ENCODE measurements around the gene ENG.

Gene ENG

DNA sequence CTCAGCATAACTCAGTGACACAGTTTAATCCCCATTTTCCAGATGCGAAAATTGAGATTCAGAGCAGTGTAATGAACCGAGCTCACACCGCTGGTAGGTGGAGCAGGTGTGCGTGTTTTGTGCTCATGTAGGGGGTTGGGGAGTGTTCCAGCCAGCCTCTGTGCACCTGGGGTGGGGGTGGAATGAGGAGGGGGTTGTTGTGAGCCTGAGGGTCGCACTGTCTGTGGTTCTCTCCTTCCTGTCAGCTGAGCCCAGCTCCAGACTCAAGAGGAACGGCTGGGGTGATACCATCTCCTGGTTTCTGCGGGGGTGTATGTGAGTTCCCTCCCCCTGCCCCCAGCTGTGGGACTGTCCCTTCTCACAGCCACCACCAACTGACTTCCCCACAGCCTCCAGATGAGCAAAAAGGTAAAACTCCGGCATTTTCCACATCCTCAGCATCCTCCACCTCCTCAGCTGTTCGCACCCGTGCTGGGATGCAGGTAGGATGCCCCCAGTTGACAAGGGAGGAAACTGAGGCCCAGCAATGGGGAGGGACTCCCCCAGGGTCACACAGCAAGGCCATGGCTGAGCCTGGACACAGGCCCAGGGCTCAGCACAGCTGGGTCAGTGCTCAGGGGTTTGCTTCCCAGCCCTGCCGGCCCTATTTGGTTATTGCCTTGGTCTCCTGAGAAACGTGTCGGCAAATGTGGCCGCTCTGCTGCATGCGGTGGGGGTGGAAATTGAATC, 78.1 kb downstream of the ENG start:
- DNase-seq (ENCODE audit: low spot score) = no peak

DNA sequence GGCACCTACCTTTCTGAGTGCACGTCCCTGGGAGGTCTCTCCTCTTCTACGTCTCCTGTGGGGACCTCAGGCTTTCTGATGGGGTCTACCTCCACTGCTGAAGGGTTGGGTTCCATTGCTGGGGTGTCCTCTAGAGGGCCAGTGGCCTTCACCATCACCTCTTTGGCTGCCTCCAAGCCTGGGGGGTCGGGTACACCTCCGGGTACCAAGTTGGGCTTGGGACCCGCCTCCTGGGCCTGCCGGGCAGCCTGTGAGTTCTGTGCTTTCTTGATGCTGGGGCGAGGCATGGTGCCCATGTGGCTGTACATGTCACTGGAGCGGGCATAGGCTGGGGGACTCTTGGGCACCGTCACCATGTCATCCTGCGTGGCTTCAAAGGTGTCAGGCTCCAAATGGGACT, 80.5 kb downstream of the ENG start:
- no peak for DNase-seq (ENCODE audit: low spot score)

DNA sequence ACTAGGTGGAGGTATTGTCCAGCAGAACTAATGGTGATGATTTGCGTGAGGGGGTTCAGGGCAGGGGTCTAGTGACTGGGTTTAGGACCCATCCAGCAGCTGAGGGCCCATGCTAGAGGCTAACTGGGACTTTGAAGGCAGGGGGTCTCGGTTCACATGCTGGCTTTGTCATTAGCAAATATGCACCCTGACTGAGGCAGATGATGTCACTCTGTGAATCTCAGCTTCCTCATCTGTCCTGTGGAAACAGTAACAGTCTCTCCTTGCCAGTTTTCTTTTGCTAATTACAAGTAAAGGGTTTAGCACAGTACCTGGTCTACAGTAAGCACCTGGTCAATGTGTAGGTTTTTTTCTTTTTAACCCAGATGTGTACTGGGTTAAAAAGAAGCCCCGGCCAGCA, 81.2 kb downstream of the ENG start:
- no peak for DNase-seq (ENCODE audit: low spot score)

DNA sequence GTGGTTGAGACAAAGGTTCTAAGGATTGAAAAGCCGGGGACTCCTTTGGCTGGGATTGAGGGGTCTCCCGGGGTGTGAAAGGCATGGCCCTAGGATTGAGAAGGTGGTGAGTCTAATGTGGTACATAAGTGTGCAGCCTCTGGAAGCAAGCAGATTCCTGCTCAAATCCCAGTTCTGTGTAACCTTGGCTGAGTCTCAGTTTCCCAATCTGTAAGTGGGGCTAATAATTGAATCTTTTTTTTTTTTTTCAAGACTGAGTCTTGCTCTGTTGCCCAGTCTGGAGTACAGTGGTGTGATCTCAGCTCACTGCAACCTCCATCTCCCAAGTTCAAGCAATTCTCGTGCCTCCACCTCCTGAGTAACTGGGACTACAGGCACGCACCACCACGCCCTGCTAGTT, 81.9 kb downstream of the ENG start:
- DNase-seq (ENCODE audit: low spot score) = no peak

DNA sequence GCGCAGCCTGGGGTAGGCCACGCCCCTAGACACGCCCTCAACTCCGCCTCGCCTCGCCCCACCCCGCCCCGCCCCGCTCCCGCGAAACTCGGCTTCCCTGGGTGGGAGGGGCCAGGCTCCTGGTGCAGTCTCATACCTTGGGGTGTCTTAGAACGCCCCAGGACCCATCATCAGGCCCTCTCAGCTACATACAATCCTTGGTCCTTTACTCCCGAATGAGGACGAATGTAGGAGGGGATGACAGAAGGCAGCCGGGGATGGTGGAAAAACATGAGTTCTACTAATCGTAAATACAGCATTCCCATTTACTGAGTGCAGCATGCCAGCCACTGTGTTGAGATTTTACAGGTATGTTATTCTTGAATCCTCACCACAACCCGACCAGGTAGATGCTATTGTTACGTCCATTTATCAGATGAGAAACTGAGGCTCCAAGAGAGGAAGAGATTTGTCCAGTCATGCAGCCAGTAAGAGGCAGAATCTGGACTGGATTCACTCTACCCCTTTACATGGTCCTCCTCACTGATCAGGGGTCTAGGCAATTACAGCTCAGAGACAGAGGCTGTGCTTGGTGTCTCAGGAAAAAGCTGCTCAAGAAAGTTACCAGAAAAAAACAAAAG, 82.8 kb downstream of the ENG start:
- DNase-seq (ENCODE audit: low spot score) = no peak

DNA sequence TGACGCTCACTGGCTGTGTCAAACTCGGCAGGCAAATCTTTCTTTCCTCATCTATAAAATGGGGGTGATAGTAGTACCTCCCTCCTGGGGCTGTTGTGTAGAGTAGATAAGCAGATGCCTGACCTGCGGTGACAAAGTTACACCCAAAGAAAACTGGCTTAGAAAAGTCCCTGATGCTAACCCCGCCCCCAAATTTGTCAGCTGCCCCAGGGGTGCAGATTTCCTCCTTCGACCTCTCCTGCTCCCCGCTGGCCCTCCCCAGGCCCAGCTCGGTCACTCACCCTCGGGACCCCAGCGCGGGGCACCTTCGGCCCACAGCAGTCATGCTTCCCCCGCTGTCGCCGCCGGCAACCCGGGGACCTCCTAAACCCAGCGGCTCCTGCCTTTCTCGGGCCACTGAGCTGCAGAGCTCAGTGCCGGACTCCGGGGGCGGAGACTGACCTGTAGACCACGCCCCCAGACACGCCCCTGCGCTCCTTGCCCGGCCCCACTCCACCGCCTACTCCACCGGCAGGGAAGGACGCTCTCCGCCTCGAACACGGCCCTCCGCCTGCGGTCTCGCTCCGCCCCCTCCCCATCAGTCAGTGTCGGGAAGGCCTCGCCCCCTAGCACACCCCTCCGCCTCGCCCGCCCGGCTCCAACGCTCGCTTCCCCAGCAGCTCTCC, 83.4 kb downstream of the ENG start:
- DNase-seq (ENCODE audit: low spot score) = peak; percentile 98

DNA sequence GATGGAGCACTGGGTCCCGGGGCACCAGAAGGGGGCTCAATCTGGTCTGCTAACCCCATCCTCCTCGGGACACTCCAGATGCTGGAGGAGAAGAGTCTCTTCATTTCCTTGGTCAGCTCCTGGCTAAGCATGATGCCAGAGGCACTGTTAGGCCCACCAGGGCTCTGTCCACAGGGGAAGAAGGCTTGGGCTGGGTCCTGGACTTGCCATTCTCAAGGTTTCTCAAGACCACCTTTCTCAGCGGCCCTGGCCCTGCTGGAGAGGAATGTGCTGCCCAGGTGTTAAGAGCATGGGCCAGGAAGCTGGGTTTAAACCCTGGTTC, 83.9 kb downstream of the ENG start:
- DNase-seq (ENCODE audit: low spot score) = no peak

DNA sequence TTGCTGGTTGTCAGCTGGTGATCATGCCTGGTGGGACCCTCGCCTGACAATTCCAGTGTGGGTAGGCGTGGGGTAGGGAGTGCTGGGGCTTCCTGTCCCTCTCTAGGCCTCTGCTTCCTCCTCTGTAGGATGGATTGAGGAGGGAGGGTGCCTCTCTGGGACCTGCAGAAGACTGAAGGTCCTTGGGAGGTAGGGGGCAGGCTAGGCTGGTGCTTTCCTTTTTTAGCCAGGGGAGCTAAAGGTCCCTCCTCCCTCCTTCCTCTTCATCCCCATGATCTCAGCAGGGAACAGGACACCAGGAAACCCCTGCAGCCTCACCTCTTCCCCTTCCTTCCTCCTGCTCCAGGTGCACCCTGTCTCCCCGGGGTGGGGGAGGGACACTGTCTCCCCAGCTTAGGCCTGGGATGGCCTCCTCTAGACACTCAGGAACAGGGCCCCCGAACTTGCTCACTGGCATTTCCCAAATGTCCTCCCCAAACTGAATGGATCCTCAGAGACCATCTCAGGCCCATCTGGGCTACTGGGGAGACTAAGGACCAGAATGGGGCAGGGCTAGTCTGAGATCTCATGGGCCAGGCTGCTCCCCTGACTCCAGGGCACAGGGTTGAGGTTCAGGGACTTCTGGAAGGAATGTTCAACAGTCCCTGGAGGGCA, 84.4 kb downstream of the ENG start:
- DNase-seq (ENCODE audit: low spot score) = no peak

DNA sequence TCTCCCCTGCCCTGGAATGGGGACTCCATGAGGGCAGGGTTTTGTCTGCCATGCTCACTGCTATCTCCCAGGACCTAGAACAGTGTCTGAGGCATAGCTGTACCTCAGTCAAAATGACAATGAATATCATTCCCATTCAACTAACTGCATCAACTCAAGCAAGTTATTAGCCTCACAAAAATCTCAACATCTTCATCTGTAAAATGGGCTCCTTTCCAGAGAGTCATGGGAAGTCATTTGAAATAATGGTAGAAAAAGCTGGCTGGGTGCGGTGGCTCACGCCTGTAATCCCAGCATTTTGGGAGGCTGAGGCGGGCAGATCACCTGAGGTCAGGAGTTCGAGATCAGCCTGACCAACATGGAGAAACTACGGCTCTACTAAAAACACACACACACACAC, 85.4 kb downstream of the ENG start:
- no peak for DNase-seq (ENCODE audit: low spot score)

DNA sequence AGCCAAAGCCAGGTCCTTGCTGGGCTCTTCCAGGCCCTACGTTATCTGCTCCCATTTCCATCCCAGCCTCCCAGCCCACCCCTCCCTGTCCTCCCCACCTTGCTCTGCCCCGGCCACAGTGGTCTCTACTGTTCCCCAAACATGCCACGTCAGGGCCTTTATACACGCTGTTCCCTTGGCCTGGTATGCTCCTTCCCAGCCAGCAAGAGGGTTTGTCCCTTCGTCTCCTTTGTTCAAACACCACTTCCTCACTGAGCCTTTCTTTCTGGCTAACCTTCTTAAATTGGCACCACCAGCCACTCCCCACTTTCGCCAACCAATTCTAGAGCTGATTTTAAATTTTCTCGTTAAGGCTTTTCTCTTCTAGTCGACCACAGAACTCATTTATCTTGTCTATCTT, 85.8 kb downstream of the ENG start:
- no peak for DNase-seq (ENCODE audit: low spot score)

DNA sequence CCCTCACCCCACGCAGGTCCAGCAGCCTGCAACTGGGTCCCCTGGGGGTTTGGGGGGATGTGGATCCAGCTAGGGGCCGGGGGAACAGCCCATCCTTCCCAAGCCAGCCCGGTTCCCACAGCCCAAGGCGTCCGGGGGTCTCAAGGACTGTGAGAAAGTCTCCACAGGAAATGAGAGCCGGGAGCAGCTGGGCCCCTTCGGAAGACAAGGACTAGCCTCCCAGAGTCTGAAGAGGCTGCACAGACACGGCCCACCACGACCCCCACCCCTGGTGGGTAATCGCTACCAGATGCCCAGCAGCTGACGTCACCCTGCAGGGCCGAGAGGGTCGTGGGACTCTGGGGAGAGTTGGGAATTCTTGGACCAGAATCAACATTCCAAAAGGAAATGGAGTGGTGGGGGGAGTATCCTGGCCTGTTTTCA, 86.5 kb downstream of the ENG start:
- no peak for DNase-seq (ENCODE audit: low spot score)

DNA sequence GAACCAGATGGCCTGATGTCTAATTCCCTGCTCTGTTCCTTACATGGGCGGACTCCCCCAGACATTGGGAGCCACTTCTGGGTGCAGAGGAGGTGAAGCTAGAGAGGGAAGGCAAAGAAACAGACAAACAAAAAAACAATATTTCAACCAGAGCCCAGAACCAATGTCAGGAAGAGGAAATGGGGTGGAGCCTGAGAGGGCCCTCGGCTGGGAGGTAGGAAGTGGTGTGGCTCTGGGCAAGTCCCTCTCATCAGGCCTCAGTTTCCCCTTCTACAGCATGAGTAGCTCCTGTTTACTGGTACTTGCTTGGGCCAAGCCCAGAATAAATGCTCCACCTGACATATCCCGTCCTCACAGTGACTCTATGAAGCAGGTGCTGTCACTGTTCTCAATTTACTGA, 87.0 kb downstream of the ENG start:
- DNase-seq (ENCODE audit: low spot score) = no peak

DNA sequence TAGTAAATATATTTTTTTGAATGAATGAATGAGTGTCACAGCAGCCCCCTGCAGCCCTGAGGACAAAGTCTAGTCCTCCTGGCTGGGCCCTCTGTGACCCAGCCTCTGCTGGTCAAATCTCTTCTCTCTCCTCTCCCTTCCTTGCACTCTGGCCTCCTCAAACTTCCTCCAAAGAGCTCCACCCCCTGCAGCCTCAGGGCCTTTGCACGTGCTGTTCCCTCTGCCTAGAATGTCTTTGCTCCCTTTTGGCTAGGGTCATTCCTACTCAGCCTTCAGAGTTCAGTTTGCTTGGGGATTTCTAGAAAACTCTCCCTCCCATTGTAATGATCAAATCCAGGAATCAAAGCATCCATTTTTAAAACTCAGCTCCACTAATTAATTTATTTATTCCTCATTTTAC, 89.0 kb downstream of the ENG start:
- no peak for DNase-seq (ENCODE audit: low spot score)
